Measurements from ENCODE around the gene ADAM22. TPM values are rescaled to one million over a fixed set of nuclear protein-coding genes. Genes with fewer than 3 reads are reported as not detected.

The ADAM22 gene
- total and polyA plus RNA-seq, 12 donors, result 2.3 to 35.0 (median 17.0) TPM

GRCh38 chr7:88034083-88034695, 100.1 kb downstream of the ADAM22 start:
- Histone ChIP-seq H3K4me1 (replicated peaks in 1 of 2) (no peaks in the 10 kb centered on the region), H3K9me3 (replicated peaks in 1 of 3) (peaks cover 0 to 7% (median 0%) of the 10 kb centered on the region in 3 donors), H3K4me3 (no peak overlapping the region), H3K27ac (no peak overlapping the region), H3K27me3 (no peaks in the 10 kb centered on the region), H3K36me3 (replicated peaks in 1 of 2) (no peaks in the 10 kb centered on the region)
- DNase-seq, result no peak
- 91 to 96% (median 94%) methylated on average over 6 to 7 of the region's 7 CpGs for WGBS, 4 donors
- intact Hi-C loops (cut with DNase I), result no loop called here
- TF ChIP-seq CTCF (IDR thresholded peaks at IDR 0.05) (no peak), POLR2A (IDR thresholded peaks at IDR 0.05) (no peak)

GRCh38 chr7:88037050-88037449, 103.0 kb downstream of the ADAM22 start:
- WGBS, 4 donors, result 93 to 99% (median 94%) methylated on average over 3 of the region's 3 CpGs
- Histone ChIP-seq H3K27me3 (no peaks in the 10 kb centered on the region), H3K4me3 (no peak overlapping the region), H3K4me1 (replicated peaks in 1 of 2) (peaks cover 0 to 14% of the 10 kb centered on the region in 2 donors), H3K36me3 (replicated peaks in 1 of 2) (no peaks in the 10 kb centered on the region), H3K9me3 (replicated peaks in 1 of 3) (no peaks in the 10 kb centered on the region), H3K27ac (no peak overlapping the region)
- TF ChIP-seq CTCF (IDR thresholded peaks at IDR 0.05), result no peak
- TF ChIP-seq POLR2A (IDR thresholded peaks at IDR 0.05), result no peak
- intact Hi-C loops (cut with DNase I), result no loop called here
- no peak for DNase-seq

- intact Hi-C loops (cut with DNase I), result no loop called here
- no peak for TF ChIP-seq POLR2A (IDR thresholded peaks at IDR 0.05)
- no peak for TF ChIP-seq CTCF (IDR thresholded peaks at IDR 0.05)
- Histone ChIP-seq H3K4me1 (replicated peaks in 1 of 2) (peaks cover 0 to 28% of the 10 kb centered on the region in 2 donors), H3K4me3 (no peak overlapping the region), H3K27ac (no peak overlapping the region), H3K9me3 (replicated peaks in 1 of 3) (no peaks in the 10 kb centered on the region), H3K36me3 (replicated peaks in 1 of 2) (no peaks in the 10 kb centered on the region), H3K27me3 (no peaks in the 10 kb centered on the region)
- 37 to 67% (median 40%) methylated on average over 1 of the region's 1 CpG for WGBS, 4 donors
- DNase-seq, result peak in 1 of 7 donors; percentile 4
Measured at GRCh38 chr7:88040694-88041093, 106.6 kb downstream of the ADAM22 start.

- H3K4me1 ChIP-seq (replicated peaks in 1 of 2), result peaks cover 0 to 28% of the 10 kb centered on the region in 2 donors
- DNase-seq, result no peak
- no peak overlapping the region for H3K4me3 ChIP-seq
- H3K27me3 ChIP-seq, result no peaks in the 10 kb centered on the region
- H3K27ac ChIP-seq, result no peak overlapping the region
- no peaks in the 10 kb centered on the region for H3K36me3 ChIP-seq (replicated peaks in 1 of 2)
- 83 to 94% (median 90%) methylated on average over 1 of the region's 1 CpG for WGBS, 4 donors
- no peaks in the 10 kb centered on the region for H3K9me3 ChIP-seq (replicated peaks in 1 of 3)
- TF ChIP-seq POLR2A (IDR thresholded peaks at IDR 0.05) (no peak), CTCF (IDR thresholded peaks at IDR 0.05) (no peak)
- intact Hi-C loops (cut with DNase I), result no loop called here
Measured at GRCh38 chr7:88041583-88041982, 107.5 kb downstream of the ADAM22 start.
